Neural cell (in vitro differentiated cells): Measurements from ENCODE around the gene CACNA1S.

Source experiments
- CTCF ChIP-seq: fragments of 450-650 bp; IDR thresholded peaks from 2 replicates; pipeline ENCODE4 v1.5.1; 2014; ENCODE audit warnings: antibody characterized with exemption, mild to moderate bottlenecking, moderate library complexity; ENCODE audit not compliant: poor library complexity, severe bottlenecking
- EP300 ChIP-seq: fragments of 450-650 bp; conservative IDR thresholded peaks from 2 replicates; pipeline ENCODE4 v1.6.1; 2014; ENCODE audit warnings: antibody characterized with exemption, mild to moderate bottlenecking, moderate library complexity; ENCODE audit not compliant: poor library complexity, severe bottlenecking
- EZH2 ChIP-seq: fragments of 200-600, 300-800 bp; shearing (Covaris generic), sonication (generic); IDR thresholded peaks from 2 replicates; pipeline ENCODE4 v1.6.1; 2014; ENCODE audit warnings: antibody characterized with exemption, low read length, borderline replicate concordance, mild to moderate bottlenecking; ENCODE audit not compliant: insufficient read depth, poor library complexity, severe bottlenecking
- MXI1 ChIP-seq: fragments of 450-650 bp; conservative IDR thresholded peaks from 2 replicates; pipeline ENCODE4 v1.6.1; 2014; ENCODE audit warnings: antibody characterized with exemption, mild to moderate bottlenecking; ENCODE audit not compliant: poor library complexity, severe bottlenecking
- POLR2AphosphoS5 ChIP-seq: IDR thresholded peaks from 2 replicates; pipeline ENCODE4 v1.6.1; 2012
- RAD21 ChIP-seq: fragments of 450-650 bp; conservative IDR thresholded peaks from 2 replicates; pipeline ENCODE4 v1.6.1; 2014; ENCODE audit warnings: antibody characterized with exemption, mild to moderate bottlenecking, moderate library complexity
- SMC3 ChIP-seq: fragments of 450-650 bp; conservative IDR thresholded peaks from 2 replicates; pipeline ENCODE4 v1.6.1; 2014; ENCODE audit warnings: antibody characterized with exemption, mild to moderate bottlenecking, moderate library complexity; ENCODE audit not compliant: poor library complexity
- TAF1 ChIP-seq: IDR thresholded peaks from 2 replicates; pipeline ENCODE4 v1.6.1; 2012; ENCODE audit warnings: low read depth
- TF ChIP-seq, protein P1 (sequence below): IDR thresholded peaks from 2 replicates; pipeline ENCODE4 v1.6.1; 2012; ENCODE audit warnings: borderline replicate concordance

DNA sequence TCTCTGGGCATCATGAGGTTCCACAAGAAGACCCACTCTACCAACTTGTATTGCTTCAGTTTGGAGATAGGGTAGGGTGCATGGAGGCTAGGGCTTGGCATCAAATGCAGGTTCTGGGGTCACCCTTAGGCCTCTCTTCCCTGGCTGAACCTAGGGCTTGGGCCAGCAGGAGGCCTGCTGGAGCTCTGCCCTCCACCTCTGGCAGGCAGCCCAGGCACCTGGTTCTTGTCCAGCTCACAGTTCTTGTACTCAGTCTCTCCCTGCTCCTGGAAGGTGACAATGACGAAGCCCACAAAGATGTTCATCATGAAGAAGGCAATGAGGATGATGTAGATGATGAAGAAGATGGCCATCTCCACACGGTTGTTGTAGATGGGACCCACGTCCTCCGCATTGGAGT lies 51.2 kb downstream of the CACNA1S start:
- TF ChIP-seq EZH2 (no peak), POLR2AphosphoS5 (no peak), CTCF (no peak), TAF1 (no peak), SMC3 (no peak), MXI1 (no peak), EP300 (no peak), RAD21 (no peak)
- TF ChIP-seq, protein P1, sequence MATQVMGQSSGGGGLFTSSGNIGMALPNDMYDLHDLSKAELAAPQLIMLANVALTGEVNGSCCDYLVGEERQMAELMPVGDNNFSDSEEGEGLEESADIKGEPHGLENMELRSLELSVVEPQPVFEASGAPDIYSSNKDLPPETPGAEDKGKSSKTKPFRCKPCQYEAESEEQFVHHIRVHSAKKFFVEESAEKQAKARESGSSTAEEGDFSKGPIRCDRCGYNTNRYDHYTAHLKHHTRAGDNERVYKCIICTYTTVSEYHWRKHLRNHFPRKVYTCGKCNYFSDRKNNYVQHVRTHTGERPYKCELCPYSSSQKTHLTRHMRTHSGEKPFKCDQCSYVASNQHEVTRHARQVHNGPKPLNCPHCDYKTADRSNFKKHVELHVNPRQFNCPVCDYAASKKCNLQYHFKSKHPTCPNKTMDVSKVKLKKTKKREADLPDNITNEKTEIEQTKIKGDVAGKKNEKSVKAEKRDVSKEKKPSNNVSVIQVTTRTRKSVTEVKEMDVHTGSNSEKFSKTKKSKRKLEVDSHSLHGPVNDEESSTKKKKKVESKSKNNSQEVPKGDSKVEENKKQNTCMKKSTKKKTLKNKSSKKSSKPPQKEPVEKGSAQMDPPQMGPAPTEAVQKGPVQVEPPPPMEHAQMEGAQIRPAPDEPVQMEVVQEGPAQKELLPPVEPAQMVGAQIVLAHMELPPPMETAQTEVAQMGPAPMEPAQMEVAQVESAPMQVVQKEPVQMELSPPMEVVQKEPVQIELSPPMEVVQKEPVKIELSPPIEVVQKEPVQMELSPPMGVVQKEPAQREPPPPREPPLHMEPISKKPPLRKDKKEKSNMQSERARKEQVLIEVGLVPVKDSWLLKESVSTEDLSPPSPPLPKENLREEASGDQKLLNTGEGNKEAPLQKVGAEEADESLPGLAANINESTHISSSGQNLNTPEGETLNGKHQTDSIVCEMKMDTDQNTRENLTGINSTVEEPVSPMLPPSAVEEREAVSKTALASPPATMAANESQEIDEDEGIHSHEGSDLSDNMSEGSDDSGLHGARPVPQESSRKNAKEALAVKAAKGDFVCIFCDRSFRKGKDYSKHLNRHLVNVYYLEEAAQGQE: no peak
